ENCODE results near the gene IGFBP4.

DNA sequence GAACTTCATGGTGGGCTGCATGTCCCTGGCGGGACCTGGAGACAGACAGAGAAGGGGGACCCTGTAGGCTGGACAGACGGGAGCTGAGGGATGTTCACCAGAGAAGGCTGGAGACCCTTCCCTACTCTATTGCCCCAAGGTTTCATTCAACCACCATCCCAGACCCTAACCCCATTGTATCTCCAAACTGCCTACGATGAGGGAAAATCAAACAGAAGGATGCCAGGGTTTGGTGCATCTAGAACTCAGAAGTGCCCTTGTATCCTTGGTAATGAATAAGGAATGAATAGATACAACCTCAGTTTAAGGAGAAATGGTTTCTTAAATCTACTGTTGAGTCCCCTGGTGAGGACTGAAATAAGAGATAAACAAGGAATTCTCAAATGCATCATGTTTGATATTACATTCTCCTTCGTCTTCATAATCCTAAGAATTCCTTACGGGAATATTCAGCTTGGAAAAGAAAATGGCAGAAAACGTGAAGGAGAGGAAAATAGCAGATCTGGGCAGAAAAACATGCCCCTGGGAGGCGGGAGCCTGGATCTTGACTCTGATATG, 41.8 kb downstream of the IGFBP4 start:
- TF ChIP-seq, protein P1, sequence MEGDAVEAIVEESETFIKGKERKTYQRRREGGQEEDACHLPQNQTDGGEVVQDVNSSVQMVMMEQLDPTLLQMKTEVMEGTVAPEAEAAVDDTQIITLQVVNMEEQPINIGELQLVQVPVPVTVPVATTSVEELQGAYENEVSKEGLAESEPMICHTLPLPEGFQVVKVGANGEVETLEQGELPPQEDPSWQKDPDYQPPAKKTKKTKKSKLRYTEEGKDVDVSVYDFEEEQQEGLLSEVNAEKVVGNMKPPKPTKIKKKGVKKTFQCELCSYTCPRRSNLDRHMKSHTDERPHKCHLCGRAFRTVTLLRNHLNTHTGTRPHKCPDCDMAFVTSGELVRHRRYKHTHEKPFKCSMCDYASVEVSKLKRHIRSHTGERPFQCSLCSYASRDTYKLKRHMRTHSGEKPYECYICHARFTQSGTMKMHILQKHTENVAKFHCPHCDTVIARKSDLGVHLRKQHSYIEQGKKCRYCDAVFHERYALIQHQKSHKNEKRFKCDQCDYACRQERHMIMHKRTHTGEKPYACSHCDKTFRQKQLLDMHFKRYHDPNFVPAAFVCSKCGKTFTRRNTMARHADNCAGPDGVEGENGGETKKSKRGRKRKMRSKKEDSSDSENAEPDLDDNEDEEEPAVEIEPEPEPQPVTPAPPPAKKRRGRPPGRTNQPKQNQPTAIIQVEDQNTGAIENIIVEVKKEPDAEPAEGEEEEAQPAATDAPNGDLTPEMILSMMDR (IDR thresholded peaks at IDR 0.05), result no peak
- TF ChIP-seq POLR2A (IDR thresholded peaks at IDR 0.05), result no peak

Data from vagina (tissue), 2 donors.